HG02798 (cell line): ENCODE results near the gene SH3TC1.

Experiments used
- ATAC-seq: cut with Tn5 transposase; IDR thresholded peaks from one replicate; pipeline ENCODE4 v1.9.1; 2021; ENCODE audit warnings: mild to moderate bottlenecking; ENCODE audit not compliant: unreplicated experiment, poor library complexity

SH3TC1 gene

GRCh38 chr4:8270912-8271815 is 72.1 kb downstream of the SH3TC1 start:
- ATAC-seq, result no peak

- no peak for ATAC-seq
Measured at GRCh38 chr4:8271821-8272220, 72.7 kb downstream of the SH3TC1 start.

- no peak for ATAC-seq
Measured at GRCh38 chr4:8272472-8273428, 73.7 kb downstream of the SH3TC1 start.

GRCh38 chr4:8273450-8273849 is 74.4 kb downstream of the SH3TC1 start:
- no peak for ATAC-seq

- no peak for ATAC-seq
Measured at GRCh38 chr4:8274066-8274652, 75.1 kb downstream of the SH3TC1 start.

- no peak for ATAC-seq
Measured at GRCh38 chr4:8274765-8275547, 75.9 kb downstream of the SH3TC1 start.

- ATAC-seq, result no peak
Measured at GRCh38 chr4:8275548-8275910, 76.4 kb downstream of the SH3TC1 start.

- ATAC-seq, result no peak
Measured at GRCh38 chr4:8276358-8277240, 77.5 kb downstream of the SH3TC1 start.

- no peak for ATAC-seq
Measured at GRCh38 chr4:8277356-8278008, 78.4 kb downstream of the SH3TC1 start.

- no peak for ATAC-seq
Measured at GRCh38 chr4:8278009-8278395, 78.9 kb downstream of the SH3TC1 start.

GRCh38 chr4:8278421-8279287 is 79.6 kb downstream of the SH3TC1 start:
- no peak for ATAC-seq

- no peak for ATAC-seq
Measured at GRCh38 chr4:8279321-8280157, 80.4 kb downstream of the SH3TC1 start.

- ATAC-seq, result no peak
Measured at GRCh38 chr4:8280158-8280875, 81.2 kb downstream of the SH3TC1 start.

- no peak for ATAC-seq
Measured at GRCh38 chr4:8280876-8281440, 81.9 kb downstream of the SH3TC1 start.

GRCh38 chr4:8281519-8282133 is 82.5 kb downstream of the SH3TC1 start:
- no peak for ATAC-seq
